CD4-positive, alpha-beta T cell (primary cell): ENCODE data around the gene MSANTD4. TPM values are rescaled to one million over a fixed set of nuclear protein-coding genes. Genes with fewer than 3 reads are reported as not detected.

Source experiments
- ATAC-seq: fragments of 200-7000 bp; cut with Tn5 transposase; one replicate; pipeline ENCODE4 v1.10.0; 2022; ENCODE audit warnings: mild to moderate bottlenecking; ENCODE audit not compliant: poor library complexity
- CTCF ChIA-PET: fragments of 350-600 bp; sonication (Branson Sonifier 250); formaldehyde crosslinking; loops from one replicate; lab custom pipeline; 2021; ENCODE audit warnings: antibody characterized with exemption, inconsistent platforms; lab: Charles Lee
- POLR2A ChIA-PET: fragments of 350-600 bp; sonication (Branson Sonifier 250); formaldehyde crosslinking; loops from one replicate; lab custom pipeline; 2021; ENCODE audit warnings: antibody characterized with exemption, inconsistent platforms; lab: Charles Lee
- DNase-seq, 14 experiments: peaks; one replicate each; pipeline ENCODE4 v3.0.0-alpha.2; 2013 to 2020; ENCODE audit warnings: mixed read lengths in 2 of 14
- H3K27ac ChIP-seq, 2 donors: one replicate each; pipeline versions ENCODE4 v1.5.1 to v1.7.0; 2013; ENCODE audit warnings: low read length in 2 of 2, low read depth in 1 of 2, mild to moderate bottlenecking in 1 of 2
- H3K27me3 ChIP-seq, 2 experiments: 1 replicate in 1 of 2; 2 replicates in 1 of 2; pipeline versions ENCODE4 v1.6.1 to v1.7.0; 2013; ENCODE audit warnings: low read length in 2 of 2, control low read depth in 1 of 2, mild to moderate bottlenecking in 1 of 2, moderate library complexity in 1 of 2; ENCODE audit not compliant: insufficient read depth in 2 of 2, control insufficient read depth in 1 of 2
- H3K36me3 ChIP-seq: one replicate; pipeline ENCODE4 v1.6.1; 2013; ENCODE audit warnings: low read length, control low read depth; ENCODE audit not compliant: insufficient read depth
- H3K4me1 ChIP-seq: one replicate; pipeline ENCODE4 v1.6.1; 2013; ENCODE audit warnings: low read length, control low read depth; ENCODE audit not compliant: insufficient read depth
- H3K4me3 ChIP-seq: one replicate; pipeline ENCODE4 v1.5.1; 2013; ENCODE audit warnings: mild to moderate bottlenecking, low read length, moderate library complexity
- H3K9me3 ChIP-seq, 2 experiments: 1 replicate in 1 of 2; 2 replicates in 1 of 2; pipeline versions ENCODE4 v1.6.1 to v1.7.0; 2013; ENCODE audit warnings: low read length in 2 of 2, mild to moderate bottlenecking in 2 of 2, control low read depth in 1 of 2, moderate library complexity in 1 of 2; ENCODE audit not compliant: control insufficient read depth in 1 of 2, insufficient read depth in 1 of 2
- H3K27ac Mint-ChIP-seq: one replicate; pipeline ENCODE4 v1.8.0; 2020; ENCODE audit warnings: mixed read lengths
- H3K27me3 Mint-ChIP-seq: one replicate; pipeline ENCODE4 v1.8.0; 2021; ENCODE audit warnings: mixed read lengths
- H3K36me3 Mint-ChIP-seq: one replicate; pipeline ENCODE4 v1.8.0; 2021; ENCODE audit warnings: low read depth, mixed read lengths
- H3K4me1 Mint-ChIP-seq: one replicate; pipeline ENCODE4 v1.8.0; 2021; ENCODE audit warnings: low read depth, mixed read lengths
- H3K4me3 Mint-ChIP-seq: one replicate; pipeline ENCODE4 v1.8.0; 2020; ENCODE audit warnings: mild to moderate bottlenecking, mixed read lengths
- H3K9me3 Mint-ChIP-seq: one replicate; pipeline ENCODE4 v1.8.0; 2020; ENCODE audit warnings: mixed read lengths
- CTCF ChIP-seq: fragments of 200-600 bp; IDR thresholded peaks from one replicate; pipeline ENCODE4 v1.8.0; 2022; ENCODE audit warnings: antibody characterized with exemption, mild to moderate bottlenecking
- intact Hi-C, 2 experiments: fragments of 100-400 bp; cut with DNase I in 1 of 2; cut with micrococcal nuclease in 1 of 2; formaldehyde crosslinking; loops; one replicate each; pipeline versions ENCODE4 v1.15.1 to v1.9.0; 2023 to 2025; cut with DNase I, micrococcal nuclease
- total RNA-seq, 174 experiments: library from RNA in 2 of 174; stranded (reverse) in 2 of 174; gene quantifications; one replicate each; pipeline ENCODE4 v1.2.3 and lab custom pipeline; 2021 to 2026

MSANTD4 gene
- total RNA-seq, 2 experiments from 2014 or later = 4.3 to 6.2 TPM

GRCh38 chr11:106031202-106031810 lies 9.3 kb upstream of the MSANTD4 start:
- H3K27me3 ChIP-seq = peaks cover 4 to 7% of the 10 kb centered on the region in 2 experiments
- H3K9me3 ChIP-seq = no peaks in the 10 kb centered on the region
- H3K4me3 Mint-ChIP-seq = no peak overlapping the region
- ATAC-seq = no peak
- no peak for DNase-seq
- no peak overlapping the region for H3K27ac Mint-ChIP-seq
- CTCF ChIA-PET = no interaction called here
- POLR2A ChIA-PET = interaction anchor here (1.2 kb wide), 1 partner anchor 46 kb away, joined by 3 read pairs; the partner anchor contains the start of genes AASDHPPT and KBTBD3
- intact Hi-C loops = no loop called here
- H3K36me3 Mint-ChIP-seq = no peaks in the 10 kb centered on the region
- peaks cover 4% of the 10 kb centered on the region for H3K9me3 Mint-ChIP-seq
- H3K36me3 ChIP-seq = no peaks in the 10 kb centered on the region
- no peak for TF ChIP-seq CTCF
- H3K27me3 Mint-ChIP-seq = peaks cover 72% of the 10 kb centered on the region
- no peak overlapping the region for H3K4me3 ChIP-seq
- no peaks in the 10 kb centered on the region for H3K4me1 Mint-ChIP-seq
- H3K27ac ChIP-seq = no peak overlapping the region
- no peaks in the 10 kb centered on the region for H3K4me1 ChIP-seq

GRCh38 chr11:106030609-106031008 lies 8.6 kb upstream of the MSANTD4 start:
- intact Hi-C loops = no loop called here
- Mint-ChIP-seq H3K4me1 (no peaks in the 10 kb centered on the region), H3K36me3 (no peaks in the 10 kb centered on the region), H3K9me3 (peaks cover 4% of the 10 kb centered on the region), H3K27me3 (peaks cover 73% of the 10 kb centered on the region), H3K27ac (no peak overlapping the region), H3K4me3 (no peak overlapping the region)
- CTCF ChIA-PET = no interaction called here
- no peak overlapping the region for H3K27ac ChIP-seq
- H3K27me3 ChIP-seq = peaks cover 4 to 7% of the 10 kb centered on the region in 2 experiments
- ATAC-seq = no peak
- no peak overlapping the region for H3K4me3 ChIP-seq
- H3K9me3 ChIP-seq = no peaks in the 10 kb centered on the region
- no peaks in the 10 kb centered on the region for H3K4me1 ChIP-seq
- no peak for DNase-seq
- TF ChIP-seq CTCF = no peak
- H3K36me3 ChIP-seq = no peaks in the 10 kb centered on the region
- POLR2A ChIA-PET = interaction anchor here (1.2 kb wide), 1 partner anchor 47 kb away, joined by 3 read pairs; the partner anchor contains the start of genes AASDHPPT and KBTBD3

- peaks cover 18% of the 10 kb centered on the region for H3K36me3 Mint-ChIP-seq
- H3K9me3 Mint-ChIP-seq = peaks cover 4% of the 10 kb centered on the region
- H3K27me3 Mint-ChIP-seq = peaks cover 18% of the 10 kb centered on the region
- Histone ChIP-seq H3K27me3 (no peaks in the 10 kb centered on the region), H3K9me3 (no peaks in the 10 kb centered on the region), H3K36me3 (no peaks in the 10 kb centered on the region), H3K27ac (peak overlapping the region in 1 of 2 donors; percentile 32), H3K4me3 (peak overlapping the region; percentile 85), H3K4me1 (peaks cover 7% of the 10 kb centered on the region)
- CTCF ChIA-PET = no interaction called here
- peaks cover 49% of the 10 kb centered on the region for H3K4me1 Mint-ChIP-seq
- intact Hi-C loops = loop anchor here (1.0 to 2.0 kb wide), 2 partner anchors 52 to 54 kb away; partner anchors contain the start of genes AASDHPPT (in 1 of the 2) and KBTBD3 (in 1 of the 2)
- H3K27ac Mint-ChIP-seq = peak overlapping the region; percentile 71
- no peak for DNase-seq
- H3K4me3 Mint-ChIP-seq = peak overlapping the region; percentile 94
- no peak for TF ChIP-seq CTCF
- POLR2A ChIA-PET = interaction anchor here (1.6 kb wide), 1 partner anchor 54 kb away, joined by 5 read pairs; the partner anchor contains the start of genes AASDHPPT and KBTBD3
- no peak for ATAC-seq
Measured at GRCh38 chr11:106022795-106023275, 795 bp upstream of the MSANTD4 start.
